GM23248 (cell line): ENCODE measurements around the gene POLR1E. TPM values are rescaled to one million over a fixed set of nuclear protein-coding genes. Genes with fewer than 3 reads are reported as not detected.

Experiments
- DNase-seq: peaks from one replicate; pipeline ENCODE4 v3.0.0-alpha.2; 2015
- H2AFZ ChIP-seq: fragments of 200-600 bp; sonication (generic); 2 replicates; pipeline ENCODE4 v1.6.1; 2016; ENCODE audit warnings: antibody characterized with exemption
- H3F3A ChIP-seq: fragments of 200-600 bp; sonication (generic); 2 replicates; pipeline ENCODE4 v1.6.1; 2016; ENCODE audit warnings: mild to moderate bottlenecking, antibody characterized with exemption, mixed run types; ENCODE audit not compliant: insufficient read depth
- H3K27ac ChIP-seq: fragments of 200-600 bp; sonication (generic); 2 replicates; pipeline ENCODE4 v1.5.1; 2016; ENCODE audit warnings: mild to moderate bottlenecking
- H3K27me3 ChIP-seq: fragments of 200-600 bp; sonication (generic); replicated peaks from 2 replicates; pipeline ENCODE4 v1.6.1; 2016; ENCODE audit warnings: mild to moderate bottlenecking; ENCODE audit not compliant: insufficient read depth
- H3K36me3 ChIP-seq: fragments of 200-600 bp; sonication (generic); 2 replicates; pipeline ENCODE4 v1.6.1; 2016; ENCODE audit warnings: low read depth, mild to moderate bottlenecking
- H3K4me1 ChIP-seq: fragments of 200-600 bp; sonication (generic); 2 replicates; pipeline ENCODE4 v1.6.1; 2016; ENCODE audit warnings: mild to moderate bottlenecking; ENCODE audit not compliant: insufficient read depth
- H3K4me2 ChIP-seq: fragments of 200-600 bp; sonication (generic); one replicate; pipeline ENCODE4 v1.6.1; 2016; ENCODE audit warnings: mild to moderate bottlenecking; ENCODE audit not compliant: unreplicated experiment
- H3K4me3 ChIP-seq: fragments of 200-600 bp; sonication (generic); 2 replicates; pipeline ENCODE4 v1.5.1; 2016; ENCODE audit warnings: mild to moderate bottlenecking
- H3K79me2 ChIP-seq: fragments of 200-600 bp; sonication (generic); 2 replicates; pipeline ENCODE4 v1.6.1; 2016; ENCODE audit warnings: mild to moderate bottlenecking; ENCODE audit not compliant: insufficient read depth
- H3K9ac ChIP-seq: fragments of 200-600 bp; sonication (generic); 2 replicates; pipeline ENCODE4 v1.6.1; 2016; ENCODE audit warnings: mild to moderate bottlenecking
- H3K9me2 ChIP-seq: fragments of 200-600 bp; sonication (generic); 2 replicates; pipeline ENCODE4 v1.6.1; 2016; ENCODE audit warnings: mixed run types, mild to moderate bottlenecking, moderate library complexity; ENCODE audit not compliant: insufficient read depth
- H3K9me3 ChIP-seq: fragments of 200-600 bp; sonication (generic); one replicate; pipeline ENCODE4 v1.6.1; 2017; ENCODE audit warnings: low read depth
- H4K20me1 ChIP-seq: fragments of 200-600 bp; sonication (generic); 2 replicates; pipeline ENCODE4 v1.6.0; 2016; ENCODE audit not compliant: insufficient read depth
- EZH2 ChIP-seq: fragments of 200-600 bp; sonication (generic); IDR thresholded peaks from 2 replicates; pipeline ENCODE4 v1.6.1; 2018; ENCODE audit warnings: antibody characterized with exemption, mild to moderate bottlenecking; ENCODE audit not compliant: insufficient read depth, poor library complexity, severe bottlenecking
- EZH2phosphoT487 ChIP-seq: fragments of 200-600 bp; sonication (generic); IDR thresholded peaks from 2 replicates; pipeline ENCODE4 v1.6.1; 2018; ENCODE audit warnings: antibody characterized with exemption, moderate library complexity, mild to moderate bottlenecking, low read depth; ENCODE audit not compliant: insufficient read depth
- WGBS, 2 experiments: methylation state at CpG; one replicate each; pipeline ENCODE4 v1.1.6; 2015 to 2017; ENCODE audit warnings: low lambda C conversion rate in 2 of 2, low coverage in 1 of 2; ENCODE audit errors: missing lambda C conversion rate in 2 of 2; 5-methylcytosine and 5-hydroxymethylcytosine counted together
- in situ Hi-C: fragments of 300-500 bp; cut with MboI; formaldehyde crosslinking; loops from 2 replicates; pipeline ENCODE4 v1.15.0; 2020
- polyA plus RNA-seq: library from polyadenylated mRNA; unstranded; fragments of >200 nt; fragmentation: Nextera tagmentation; extraction: Ambion mirVana; gene quantifications from 2 replicates; pipeline ENCODE4 v1.2.1, GENCODE V29; 2016
- total RNA-seq: library from RNA; depleted of rRNA; stranded (reverse); fragments of >200 nt; shearing (Covaris generic); gene quantifications from 2 replicates; pipeline ENCODE4 v1.2.3, GENCODE V29; 2014

The POLR1E gene
- total and polyA plus RNA-seq, 2 experiments from 2014 or later: 16.9 to 27.5 TPM

GRCh38 chr9:37449862-37450632 is 35.7 kb upstream of the POLR1E start:
- H3K79me2 ChIP-seq: peaks cover 97% of the 10 kb centered on the region
- peaks cover 15% of the 10 kb centered on the region; the same call in 1 of the 2 replicates for H3F3A ChIP-seq
- H2AFZ ChIP-seq: no peak overlapping the region
- peaks cover 10% of the 10 kb centered on the region; the same call in 1 of the 2 replicates for H3K4me1 ChIP-seq
- no peak overlapping the region for H3K4me3 ChIP-seq
- no peak overlapping the region for H3K27ac ChIP-seq
- H3K36me3 ChIP-seq: no peaks in the 10 kb centered on the region; the same call in 1 of the 2 replicates
- H4K20me1 ChIP-seq: 0 out of 2 replicates have a peak, but pooled peaks cover 19% of the 10 kb centered on the region
- H3K9me3 ChIP-seq: no peaks in the 10 kb centered on the region
- in situ Hi-C loops: no loop called here
- H3K4me2 ChIP-seq: no peak overlapping the region
- no peak for TF ChIP-seq EZH2
- WGBS, 2 experiments: 88 to 91% methylated on average over 12 of the region's 12 CpGs
- no peaks in the 10 kb centered on the region for H3K9me2 ChIP-seq
- H3K9ac ChIP-seq: no peak overlapping the region
- DNase-seq: no peak
- H3K27me3 ChIP-seq: no peaks in the 10 kb centered on the region

- no peak overlapping the region for H3K4me2 ChIP-seq
- H3K4me1 ChIP-seq: peaks cover 10% of the 10 kb centered on the region; the same call in 1 of the 2 replicates
- peaks cover 99% of the 10 kb centered on the region for H3K79me2 ChIP-seq
- peaks cover 15% of the 10 kb centered on the region; the same call in 1 of the 2 replicates for H3F3A ChIP-seq
- H3K27me3 ChIP-seq: no peaks in the 10 kb centered on the region
- 97 to 98% methylated on average over 3 of the region's 3 CpGs for WGBS, 2 experiments
- H2AFZ ChIP-seq: no peak overlapping the region
- no peak overlapping the region for H3K9ac ChIP-seq
- H3K9me3 ChIP-seq: no peaks in the 10 kb centered on the region
- H3K9me2 ChIP-seq: no peaks in the 10 kb centered on the region
- H3K36me3 ChIP-seq: no peaks in the 10 kb centered on the region
- no peak overlapping the region for H3K27ac ChIP-seq
- TF ChIP-seq EZH2: no peak
- no peak for TF ChIP-seq EZH2phosphoT487
- H4K20me1 ChIP-seq: 0 out of 2 replicates have a peak, but pooled peaks cover 19% of the 10 kb centered on the region
- DNase-seq: no peak
- H3K4me3 ChIP-seq: no peak overlapping the region
- in situ Hi-C loops: no loop called here
Observed at GRCh38 chr9:37451628-37452027, 34.1 kb upstream of the POLR1E start.

GRCh38 chr9:37452611-37453010 is 33.1 kb upstream of the POLR1E start:
- Histone ChIP-seq H3K9me2 (no peaks in the 10 kb centered on the region), H3K79me2 (peaks cover 100% of the 10 kb centered on the region), H3K4me3 (no peak overlapping the region), H3K36me3 (no peaks in the 10 kb centered on the region), H4K20me1 (0 out of 2 replicates have a peak, but pooled peaks cover 19% of the 10 kb centered on the region), H3K27ac (no peak overlapping the region), H3K4me1 (peaks cover 10% of the 10 kb centered on the region; the same call in 1 of the 2 replicates), H3K9me3 (no peaks in the 10 kb centered on the region), H2AFZ (no peak overlapping the region), H3K9ac (no peak overlapping the region), H3K27me3 (no peaks in the 10 kb centered on the region), H3K4me2 (no peak overlapping the region), H3F3A (peaks cover 15% of the 10 kb centered on the region; the same call in 1 of the 2 replicates)
- no peak for TF ChIP-seq EZH2
- TF ChIP-seq EZH2phosphoT487: no peak
- 97 to 100% methylated on average over 1 of the region's 1 CpG for WGBS, 2 experiments
- no peak for DNase-seq
- in situ Hi-C loops: no loop called here

GRCh38 chr9:37453827-37454226 is 31.9 kb upstream of the POLR1E start:
- H2AFZ ChIP-seq: no peak overlapping the region
- in situ Hi-C loops: no loop called here
- H3K4me2 ChIP-seq: no peak overlapping the region
- no peaks in the 10 kb centered on the region; the same call in 1 of the 2 replicates for H3K9me2 ChIP-seq
- H3K27ac ChIP-seq: no peak overlapping the region
- WGBS, 2 experiments: 90 to 100% methylated on average over 1 of the region's 1 CpG
- DNase-seq: no peak
- H3K9ac ChIP-seq: no peak overlapping the region
- no peaks in the 10 kb centered on the region for H3K27me3 ChIP-seq
- TF ChIP-seq EZH2phosphoT487: no peak
- TF ChIP-seq EZH2: no peak
- H3K79me2 ChIP-seq: peaks cover 100% of the 10 kb centered on the region
- H3K4me3 ChIP-seq: no peak overlapping the region
- H3K9me3 ChIP-seq: no peaks in the 10 kb centered on the region
- H4K20me1 ChIP-seq: 0 out of 2 replicates have a peak, but pooled peaks cover 19% of the 10 kb centered on the region
- peaks cover 15% of the 10 kb centered on the region; the same call in 1 of the 2 replicates for H3F3A ChIP-seq
- no peaks in the 10 kb centered on the region for H3K36me3 ChIP-seq
- H3K4me1 ChIP-seq: peaks cover 10% of the 10 kb centered on the region; the same call in 1 of the 2 replicates
